HG02870 (cell line): ENCODE results near the gene POLR1H.
"Not testable (repeated sequence)": the region's sequence is repeated elsewhere in the genome, so short reads cannot be mapped to it uniquely, and the experiment has no call there.

Experiments
- ATAC-seq: cut with Tn5 transposase; IDR thresholded peaks from one replicate; pipeline ENCODE4 v1.9.1; 2021; ENCODE audit warnings: mild to moderate bottlenecking, moderate library complexity; ENCODE audit not compliant: unreplicated experiment

The POLR1H gene, protein sequence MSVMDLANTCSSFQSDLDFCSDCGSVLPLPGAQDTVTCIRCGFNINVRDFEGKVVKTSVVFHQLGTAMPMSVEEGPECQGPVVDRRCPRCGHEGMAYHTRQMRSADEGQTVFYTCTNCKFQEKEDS

DNA sequence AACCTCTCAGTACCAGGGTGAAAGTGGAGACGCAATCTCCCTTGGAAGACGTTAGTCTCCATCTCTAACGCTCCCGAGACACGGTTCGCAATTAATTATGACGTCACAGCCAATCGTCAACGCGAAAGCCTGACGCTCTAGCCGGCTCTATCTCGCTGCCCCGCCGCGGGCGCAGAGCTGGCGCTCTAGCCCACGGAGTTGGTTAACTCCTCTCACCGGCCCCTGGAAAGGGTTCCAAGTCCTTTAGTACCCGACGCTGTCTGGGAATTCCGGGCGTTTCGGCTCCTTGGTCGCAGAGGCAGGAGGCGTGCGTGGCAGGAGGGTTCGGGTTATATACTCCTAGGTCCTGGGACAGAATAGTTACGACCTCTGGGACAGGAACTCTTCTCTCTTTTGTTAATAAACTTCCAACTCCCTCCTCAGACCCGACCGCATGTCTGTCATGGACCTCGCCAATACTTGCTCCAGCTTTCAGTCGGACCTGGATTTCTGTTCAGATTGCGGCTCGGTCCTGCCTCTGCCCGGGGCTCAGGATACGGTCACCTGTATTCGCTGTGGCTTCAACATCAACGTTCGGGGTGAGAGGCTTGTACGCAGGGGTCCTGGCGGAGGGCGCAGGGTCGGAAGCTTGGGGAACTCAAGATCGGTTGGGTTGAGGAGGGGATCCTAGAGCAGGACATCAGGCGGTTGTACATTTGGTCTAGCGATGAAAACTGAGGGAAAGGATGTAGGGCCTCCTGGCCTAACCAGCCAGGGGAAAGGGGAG is at the start of gene POLR1H:
Gene POLR1H (plus strand): TSS at position 174 of the 766 bp plus-strand sequence. CDS start 260 bp downstream, at position 434.
- ATAC-seq: peak; percentile 86

DNA sequence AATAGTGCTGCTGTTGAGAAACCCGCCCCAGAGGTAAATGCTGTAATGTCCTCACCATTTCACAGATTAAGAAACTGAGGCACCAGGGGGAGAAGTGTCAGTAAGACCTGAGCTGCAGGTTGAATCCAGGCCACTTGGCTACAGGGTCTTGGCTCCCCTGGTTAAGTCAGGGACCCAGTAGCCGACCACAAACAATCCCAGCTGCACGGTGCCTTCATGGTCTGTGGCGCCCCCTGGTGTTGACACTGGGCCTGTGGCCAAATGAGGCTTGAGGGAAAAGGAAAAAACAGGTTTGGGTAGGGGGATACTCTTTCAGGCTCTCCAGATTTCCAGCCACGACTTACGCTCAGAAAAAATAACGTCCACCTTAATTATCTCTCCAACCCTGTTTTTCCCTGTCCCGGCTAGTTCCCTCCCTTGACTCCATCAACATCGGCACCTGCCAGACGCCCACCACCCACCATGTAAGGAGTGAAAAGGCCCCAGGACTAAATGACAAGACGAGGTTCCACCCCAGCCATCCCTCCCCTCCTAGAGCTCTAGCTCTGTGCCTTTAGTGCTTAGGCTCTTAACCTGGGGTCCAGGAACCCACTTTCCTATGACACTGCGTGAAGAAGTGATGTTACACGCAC is 47.7 kb upstream of the POLR1H start:
- no peak for ATAC-seq

DNA sequence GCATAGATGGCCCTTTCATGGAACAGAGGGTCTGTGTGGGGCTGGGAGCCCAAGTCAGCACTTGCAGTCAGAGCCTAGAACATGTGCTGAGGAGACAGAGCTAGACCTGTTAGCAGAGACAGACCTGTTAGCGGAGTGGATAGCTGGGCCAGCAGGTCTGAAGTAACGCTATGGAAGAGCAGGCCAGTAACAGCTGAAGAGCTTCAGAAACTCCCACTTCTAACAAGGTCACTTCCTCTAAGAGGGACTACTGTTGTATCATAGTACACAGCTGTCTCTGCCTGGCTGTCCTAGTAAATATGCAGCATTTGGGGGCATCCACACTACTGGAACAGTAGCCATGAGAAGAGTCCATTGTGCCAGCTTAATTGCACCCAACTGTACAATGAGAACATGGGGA is 41.2 kb upstream of the POLR1H start:
- ATAC-seq: no peak

DNA sequence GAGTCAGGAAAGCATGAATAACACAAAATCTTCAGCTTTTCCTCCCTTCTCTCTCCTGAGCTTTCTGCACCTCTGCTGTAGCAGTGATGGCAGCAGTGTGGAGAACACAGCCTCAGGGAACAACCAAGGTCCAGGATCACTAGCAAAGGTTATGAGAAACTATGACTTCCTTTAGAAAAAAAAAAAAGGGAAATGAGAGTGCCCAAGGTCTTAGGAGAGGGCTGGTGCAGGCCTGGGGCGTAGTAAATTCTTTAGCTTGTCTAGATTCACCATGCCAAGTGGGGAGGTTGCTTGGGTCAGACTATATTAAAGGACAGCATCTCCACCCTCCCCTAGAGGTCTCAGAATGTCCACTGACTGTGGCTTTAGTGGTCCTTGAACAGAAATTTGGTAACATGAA is 40.4 kb upstream of the POLR1H start:
- ATAC-seq: no peak

DNA sequence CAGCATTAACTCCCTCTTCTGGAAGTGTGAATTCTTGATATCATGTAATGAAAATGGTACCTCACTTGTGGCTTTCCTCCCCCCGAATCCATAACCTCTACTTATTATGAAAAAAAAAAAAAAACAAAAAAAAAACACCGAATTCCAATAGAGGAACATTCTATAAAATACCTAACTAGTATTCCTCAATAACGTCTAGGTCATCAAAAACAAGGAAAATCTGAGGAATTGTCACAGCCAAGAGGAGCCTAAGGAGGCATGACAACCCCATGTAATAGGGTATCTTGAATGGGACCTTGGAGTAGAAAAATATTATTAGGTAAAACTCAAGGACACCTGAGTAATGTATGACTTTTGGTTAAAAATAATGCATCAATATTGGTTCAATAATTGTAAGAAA is 38.9 kb upstream of the POLR1H start:
- no peak for ATAC-seq

DNA sequence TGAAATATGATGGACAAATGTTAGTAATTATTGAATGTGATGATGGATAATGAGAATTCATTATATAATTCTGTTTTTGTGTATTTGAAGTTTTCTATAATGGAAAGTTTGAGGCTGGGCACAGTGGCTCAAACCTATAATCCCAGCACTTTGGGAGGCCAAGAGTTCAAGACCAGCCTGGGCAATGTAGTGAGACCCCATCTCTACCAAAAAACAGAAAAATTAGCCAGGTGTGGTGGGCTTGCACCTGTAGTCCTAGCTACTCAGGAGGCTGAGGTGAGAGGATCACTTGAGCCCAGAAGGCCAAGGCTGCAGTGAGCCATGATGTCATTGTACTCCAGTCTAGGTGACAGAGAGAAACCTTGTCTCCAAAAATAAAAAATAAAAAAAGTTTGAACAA is 38.4 kb upstream of the POLR1H start:
- not testable (repeated sequence) for ATAC-seq

DNA sequence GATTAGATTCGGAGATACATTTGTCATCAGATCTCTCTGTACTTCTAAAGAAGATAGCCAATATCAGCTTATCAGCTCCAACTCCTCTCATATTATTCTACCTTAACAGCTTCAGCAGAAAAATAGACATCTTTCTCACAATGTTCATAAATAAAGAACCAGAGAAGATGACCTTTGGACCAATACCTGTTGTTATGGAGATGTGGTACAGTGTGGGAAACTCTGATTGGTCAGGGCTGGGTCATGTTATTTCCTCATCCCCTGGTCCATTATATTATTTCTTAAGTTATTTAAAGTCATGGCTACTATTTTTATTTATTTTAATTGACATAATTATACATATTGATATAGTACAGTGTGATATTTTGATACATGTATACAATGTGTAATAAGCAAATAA is 35.9 kb upstream of the POLR1H start:
- ATAC-seq: no peak

DNA sequence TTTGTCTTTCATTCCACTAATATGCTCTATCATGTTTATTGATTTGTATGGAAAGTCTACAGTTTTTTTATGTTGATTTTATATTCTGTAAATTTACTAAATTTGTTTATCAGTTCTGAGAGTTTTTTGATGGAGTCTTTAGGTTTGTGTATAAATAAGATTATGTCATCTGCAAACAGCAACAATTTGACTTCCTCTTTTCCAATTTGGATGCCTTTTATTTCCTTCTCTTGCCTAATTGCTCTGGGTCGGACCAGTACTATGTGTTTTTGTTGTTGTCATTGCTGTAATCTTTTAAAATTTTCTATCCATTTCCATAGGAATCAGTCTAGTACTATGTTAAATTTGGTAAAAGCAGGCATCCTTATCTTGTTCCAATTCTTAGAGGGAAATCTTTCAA is 31.5 kb upstream of the POLR1H start:
- ATAC-seq: no peak

DNA sequence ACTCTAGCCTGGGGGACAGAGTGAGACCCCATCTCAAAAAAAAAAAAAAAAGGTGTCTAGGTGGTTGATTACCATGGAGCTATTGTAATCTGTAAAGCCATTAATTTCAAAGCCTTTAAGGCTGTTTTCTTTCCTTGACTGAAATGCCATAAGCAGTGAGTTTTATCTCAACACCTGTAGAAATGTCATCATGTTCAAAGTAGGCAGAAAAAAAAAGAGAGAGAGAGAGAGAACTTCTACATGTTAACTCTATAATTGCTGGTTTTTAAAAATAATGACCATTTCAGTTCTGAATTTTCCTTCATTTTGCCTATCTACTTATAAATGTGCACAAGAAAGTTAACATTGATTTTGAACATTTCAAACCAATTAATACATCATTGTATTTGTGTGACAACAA is 29.7 kb upstream of the POLR1H start:
- no peak for ATAC-seq

DNA sequence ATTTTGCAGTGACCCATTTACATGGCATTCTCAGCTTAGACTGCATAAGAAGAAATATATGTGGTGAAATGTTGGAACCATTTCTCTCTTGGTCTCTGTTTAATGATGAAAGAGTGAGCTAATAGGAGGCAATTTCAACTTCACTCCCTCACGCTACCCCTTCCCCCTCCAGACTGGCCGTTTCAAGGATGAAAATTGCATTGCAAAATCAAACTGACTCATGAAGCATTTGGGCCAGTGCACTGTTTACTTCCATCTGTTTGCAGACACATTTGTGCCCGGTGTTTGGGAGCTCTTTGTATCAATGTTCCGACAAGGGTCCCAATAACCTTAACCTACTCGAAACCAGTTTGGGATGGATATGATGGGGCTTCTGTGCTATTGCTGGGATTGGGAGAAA is 27.6 kb upstream of the POLR1H start:
- not testable (repeated sequence) for ATAC-seq

DNA sequence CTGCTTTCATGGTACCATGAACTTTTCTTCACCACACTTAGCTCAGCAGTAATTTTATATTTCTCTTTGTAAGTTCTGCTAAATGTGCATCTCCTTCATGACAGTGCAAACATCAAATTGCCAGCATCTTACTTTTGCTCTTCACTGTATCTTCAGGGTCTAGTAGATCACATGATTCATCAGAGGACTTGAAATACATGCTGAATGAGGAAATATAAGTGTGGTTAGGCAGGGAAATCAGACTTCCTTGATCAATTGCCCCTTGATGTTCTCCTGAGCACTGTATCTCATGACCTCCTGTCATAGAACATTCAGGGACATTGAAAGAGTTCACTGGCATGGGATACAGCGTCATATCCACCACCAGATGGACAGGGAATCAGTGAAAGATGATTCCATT is 25.3 kb upstream of the POLR1H start:
- no peak for ATAC-seq

DNA sequence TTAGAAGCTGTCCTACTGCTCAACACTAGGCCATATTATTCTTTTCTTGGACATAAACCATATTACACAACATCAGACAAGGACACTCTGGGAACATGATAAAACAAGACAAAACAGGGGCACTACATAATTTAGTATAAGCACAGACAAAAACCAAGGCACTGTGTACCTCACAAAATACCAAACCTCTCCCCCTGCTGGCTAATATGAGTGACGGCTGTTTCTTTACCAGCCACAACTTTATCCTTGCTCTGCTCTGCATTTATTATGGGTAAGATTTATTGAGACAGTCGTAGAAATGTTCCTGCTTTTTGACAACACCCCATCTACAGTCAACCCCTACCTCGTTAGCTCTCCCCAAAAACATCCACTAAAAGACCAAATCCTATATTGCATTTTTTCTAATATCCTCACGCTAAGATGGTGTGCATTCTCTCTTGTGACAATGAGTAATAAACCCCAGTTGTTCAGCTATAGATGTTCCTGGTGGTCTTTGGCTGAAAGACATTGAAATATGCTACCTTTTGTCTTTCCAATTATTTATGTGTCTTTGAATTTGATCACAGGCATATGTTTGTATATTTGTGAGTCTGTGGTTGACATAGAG is 23.8 kb upstream of the POLR1H start:
- no peak for ATAC-seq

DNA sequence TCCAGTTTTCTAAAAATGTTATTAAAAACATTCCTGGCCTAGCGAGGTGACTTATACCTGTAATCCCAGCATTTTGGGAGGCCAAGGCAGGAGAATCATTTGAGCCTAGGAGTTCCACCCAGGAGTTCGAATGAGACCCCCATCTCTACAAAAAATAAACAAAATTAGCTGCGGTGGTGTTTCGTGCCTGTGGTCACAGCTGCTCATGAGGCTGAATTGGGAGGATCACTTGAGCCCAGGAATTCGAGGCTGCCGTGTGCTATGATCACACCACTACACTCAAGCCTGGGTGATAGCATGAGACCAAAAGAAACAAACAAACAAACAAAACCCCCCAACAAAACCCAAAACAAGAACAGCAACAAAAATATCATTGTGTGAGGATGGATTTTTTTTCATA is 19.8 kb upstream of the POLR1H start:
- no peak for ATAC-seq

DNA sequence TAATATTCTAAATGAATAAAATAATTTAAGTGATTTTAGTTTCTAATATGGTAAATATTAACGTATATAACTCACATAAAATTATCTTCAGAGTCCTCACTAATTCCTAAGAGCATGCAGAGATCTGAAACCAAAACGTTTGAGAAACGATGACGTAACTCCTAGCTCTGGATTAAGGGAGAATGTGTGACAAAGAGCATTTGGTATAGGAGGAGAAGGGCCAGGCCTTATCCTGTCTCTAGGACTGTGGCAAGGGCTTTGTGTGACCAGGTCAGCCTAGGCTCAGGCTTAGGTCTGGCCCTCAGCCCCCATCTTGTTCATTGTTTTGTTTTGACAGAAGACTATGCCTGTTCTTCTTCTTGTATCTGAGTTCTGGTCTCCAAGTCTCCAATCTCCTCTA is 19.2 kb upstream of the POLR1H start:
- no peak for ATAC-seq

DNA sequence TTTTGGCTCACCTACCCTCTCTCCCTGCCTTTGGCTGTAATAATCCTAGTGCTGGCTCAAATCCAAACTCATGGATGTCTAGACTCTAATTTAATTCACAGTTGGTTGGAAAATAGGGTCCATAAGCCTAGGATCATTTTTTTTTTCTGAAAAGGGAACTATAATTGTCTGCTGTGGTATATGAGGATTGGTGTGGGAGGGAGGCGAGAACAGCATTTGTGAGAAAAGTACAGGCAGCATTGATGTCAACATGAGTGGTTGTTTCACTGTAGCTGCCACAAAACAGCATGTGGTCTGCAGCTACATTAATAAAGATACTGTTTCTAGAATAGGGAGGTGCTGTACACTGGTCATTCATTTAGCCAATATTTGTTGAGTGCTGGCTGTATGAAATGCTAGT is 18.6 kb upstream of the POLR1H start:
- ATAC-seq: no peak

DNA sequence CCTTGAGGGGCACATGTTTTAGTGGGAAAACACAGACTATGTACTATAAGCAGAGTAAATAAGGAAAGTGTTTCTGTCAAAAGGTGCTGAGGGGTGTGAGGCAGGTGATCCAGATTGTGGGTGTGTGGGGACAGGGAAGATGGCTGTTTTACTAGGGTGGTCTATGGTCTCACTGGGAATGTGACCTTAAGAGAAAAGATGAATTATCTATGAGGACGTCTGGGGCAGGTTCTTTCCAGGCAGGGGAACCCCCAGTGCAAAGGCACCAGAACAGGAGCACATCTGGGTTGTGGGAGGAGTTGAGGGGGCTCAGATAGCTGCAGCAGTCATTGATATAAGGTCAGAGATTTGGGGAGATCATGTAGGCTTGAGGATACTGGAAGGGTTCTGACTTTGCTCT is 18.2 kb upstream of the POLR1H start:
- no peak for ATAC-seq

DNA sequence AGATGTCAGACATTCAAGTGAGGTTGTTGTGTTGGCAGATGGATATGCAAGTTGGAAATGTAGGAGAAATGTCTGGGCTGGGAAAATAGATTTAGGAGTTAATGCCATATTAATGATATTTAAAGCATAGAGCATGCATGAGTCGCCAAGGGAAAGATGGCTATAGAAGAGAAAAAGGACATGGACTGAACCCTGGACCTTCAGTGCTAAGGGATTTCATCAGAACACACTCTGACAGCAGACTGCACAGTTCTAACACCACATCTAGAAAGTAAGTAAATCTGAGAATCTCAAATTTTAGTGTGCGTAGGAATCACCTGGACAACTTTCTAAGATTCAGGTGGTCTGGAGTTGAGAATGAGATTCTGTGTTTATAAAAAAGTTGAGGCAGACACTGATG is 17.3 kb upstream of the POLR1H start:
- ATAC-seq: no peak

DNA sequence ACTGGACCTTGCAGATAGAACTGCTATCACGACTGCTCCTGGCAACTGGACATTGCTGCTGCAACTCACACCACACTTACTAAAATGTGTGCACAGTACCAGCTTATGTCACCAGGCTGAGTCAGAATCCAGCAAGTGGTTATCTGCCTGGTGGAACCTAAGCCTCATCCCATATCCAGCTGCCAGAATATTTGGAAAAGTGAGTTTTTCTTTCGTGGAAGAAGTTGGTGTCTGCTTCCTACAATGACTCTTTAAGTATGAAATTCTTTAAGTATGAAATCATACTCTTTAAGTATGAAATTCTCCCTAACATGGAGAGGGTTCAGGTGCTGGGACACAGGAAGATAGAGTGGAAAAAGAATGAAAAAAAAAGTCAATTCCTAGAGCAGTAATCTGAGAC is 16.4 kb upstream of the POLR1H start:
- ATAC-seq: no peak

DNA sequence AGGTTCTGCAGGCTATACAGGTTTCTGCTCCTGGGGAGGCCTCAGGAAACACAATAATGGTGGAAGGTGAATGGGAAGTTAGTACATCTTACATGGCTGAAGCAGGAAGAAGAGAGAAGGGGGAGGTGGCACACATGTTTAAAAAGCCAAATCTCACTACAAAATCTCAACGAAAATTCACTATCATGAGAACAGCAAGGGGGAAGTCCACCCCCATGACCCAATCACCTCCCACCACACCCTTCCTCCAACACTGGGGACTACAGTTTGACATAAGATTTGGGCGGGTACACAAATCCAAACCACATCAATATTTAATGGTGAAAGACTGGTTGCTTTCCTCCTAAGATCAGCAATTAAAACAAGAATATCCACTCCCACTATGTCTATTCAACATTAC is 13.8 kb upstream of the POLR1H start:
- ATAC-seq: no peak

DNA sequence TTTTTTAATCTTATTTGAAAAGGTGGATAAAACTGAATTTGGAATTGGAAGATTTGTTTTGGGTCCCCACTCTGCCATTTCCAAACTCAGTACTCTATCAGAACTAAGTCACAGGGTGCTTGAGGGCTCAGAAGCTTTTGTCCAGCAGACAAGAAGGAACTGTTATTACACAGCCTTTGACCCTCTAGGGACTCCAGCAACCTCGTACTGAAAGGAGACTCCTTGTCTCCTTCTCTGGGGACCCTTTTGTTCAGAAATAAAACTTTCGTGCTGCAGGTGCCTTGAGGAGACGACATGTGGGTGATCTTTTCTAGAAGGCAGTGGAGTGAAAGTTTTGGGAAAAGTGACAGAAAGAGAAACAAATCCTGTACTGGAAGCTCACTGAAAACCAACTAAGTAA is 7.4 kb upstream of the POLR1H start:
- no peak for ATAC-seq

DNA sequence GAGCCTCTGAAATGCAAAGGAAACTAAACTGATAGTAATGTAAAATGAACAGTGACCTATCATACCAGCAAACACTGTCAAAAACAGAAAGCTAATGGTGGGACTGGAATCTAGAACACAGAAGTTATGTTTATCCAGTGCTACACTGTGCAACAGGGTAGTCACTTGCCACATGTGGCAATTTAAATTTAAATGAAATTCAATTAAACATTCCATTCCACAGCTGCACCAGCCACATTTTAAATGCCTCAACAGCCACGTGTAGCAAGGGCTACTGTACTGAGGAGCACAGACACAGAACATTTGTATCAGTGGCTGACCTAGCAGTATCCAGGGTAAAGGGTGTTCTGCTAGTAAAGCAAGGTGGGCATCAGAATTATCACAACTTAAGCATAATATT is 5.6 kb upstream of the POLR1H start:
- no peak for ATAC-seq

DNA sequence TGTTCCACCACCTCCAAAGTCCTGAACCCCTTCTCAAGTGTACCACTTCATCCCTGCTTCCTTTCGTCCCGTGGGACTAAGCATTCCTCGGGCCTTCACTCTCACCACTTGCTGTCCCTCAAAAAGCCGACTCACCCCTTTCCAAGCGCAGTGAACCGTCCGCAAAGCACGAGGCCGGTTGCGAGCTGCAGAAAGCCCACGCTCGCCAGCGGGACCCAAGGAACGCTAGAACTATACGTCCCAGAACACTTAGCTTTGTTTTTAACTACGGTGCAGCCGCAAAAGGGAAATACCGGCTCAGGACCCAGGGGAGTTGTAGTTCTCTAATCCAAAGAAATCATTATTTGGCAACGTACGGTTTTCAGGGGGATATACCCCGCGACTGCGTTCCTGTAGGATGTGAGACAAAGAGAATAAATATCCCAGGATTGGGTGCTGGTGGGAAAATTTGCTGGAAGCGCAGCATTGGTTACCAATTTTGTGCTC is 416 bp upstream of the POLR1H start:
- ATAC-seq: no peak
